Activated naive CD4-positive, alpha-beta T cell treated with Interleukin-2 at 50 U/mL for 16 hours (primary cell): ENCODE measurements around the gene SLC9A9.
"Not testable (repeated sequence)": the region's sequence is repeated elsewhere in the genome, so short reads cannot be mapped to it uniquely, and the experiment has no call there.

Experiments
- DNase-seq: peaks from one replicate; pipeline ENCODE4 v3.0.0-alpha.2; 2020

The SLC9A9 gene

GRCh38 chr3:143808030-143808429 lies 40.2 kb downstream of the SLC9A9 start:
- no peak for DNase-seq

GRCh38 chr3:143806038-143806437 lies 42.2 kb downstream of the SLC9A9 start:
- DNase-seq: no peak

GRCh38 chr3:143805476-143805875 lies 42.8 kb downstream of the SLC9A9 start:
- not testable (repeated sequence) for DNase-seq

- not testable (repeated sequence) for DNase-seq
These were observed 47.2 kb downstream of the SLC9A9 start for GRCh38 chr3:143801046-143801445.

- DNase-seq: not testable (repeated sequence)
These were observed 50.1 kb downstream of the SLC9A9 start for GRCh38 chr3:143798151-143798550.

GRCh38 chr3:143795874-143796273 lies 52.4 kb downstream of the SLC9A9 start:
- no peak for DNase-seq

GRCh38 chr3:143794793-143795462 lies 53.3 kb downstream of the SLC9A9 start:
- DNase-seq: no peak

GRCh38 chr3:143793971-143794370 lies 54.3 kb downstream of the SLC9A9 start:
- DNase-seq: no peak

GRCh38 chr3:143791386-143791785 lies 56.9 kb downstream of the SLC9A9 start:
- DNase-seq: no peak

GRCh38 chr3:143786219-143787191 lies 61.8 kb downstream of the SLC9A9 start:
- no peak for DNase-seq

GRCh38 chr3:143784446-143784845 lies 63.8 kb downstream of the SLC9A9 start:
- no peak for DNase-seq

- no peak for DNase-seq
These were observed 64.4 kb downstream of the SLC9A9 start for GRCh38 chr3:143783851-143784370.

- no peak for DNase-seq
These were observed 72.8 kb downstream of the SLC9A9 start for GRCh38 chr3:143775459-143775858.

- no peak for DNase-seq
These were observed 76.3 kb downstream of the SLC9A9 start for GRCh38 chr3:143771939-143772338.

GRCh38 chr3:143771258-143771657 lies 77.0 kb downstream of the SLC9A9 start:
- DNase-seq: no peak

- no peak for DNase-seq
These were observed 77.9 kb downstream of the SLC9A9 start for GRCh38 chr3:143770391-143770790.

- DNase-seq: no peak
These were observed 78.7 kb downstream of the SLC9A9 start for GRCh38 chr3:143769616-143770015.

- DNase-seq: no peak
These were observed 83.4 kb downstream of the SLC9A9 start for GRCh38 chr3:143764840-143765239.

GRCh38 chr3:143763564-143764162 lies 84.6 kb downstream of the SLC9A9 start:
- no peak for DNase-seq

GRCh38 chr3:143757691-143758090 lies 90.6 kb downstream of the SLC9A9 start:
- DNase-seq: no peak

GRCh38 chr3:143755978-143756377 lies 92.3 kb downstream of the SLC9A9 start:
- no peak for DNase-seq

- no peak for DNase-seq
These were observed 94.2 kb downstream of the SLC9A9 start for GRCh38 chr3:143754090-143754489.

GRCh38 chr3:143753456-143753855 lies 94.8 kb downstream of the SLC9A9 start:
- DNase-seq: no peak
